Subcutaneous abdominal adipose tissue (tissue), 5 donors: Measurements from ENCODE around the gene PNP.
"Not testable (repeated sequence)": the region's sequence is repeated elsewhere in the genome, so short reads cannot be mapped to it uniquely, and the experiment has no call there.

Experiments
- H3K27ac ChIP-seq: one replicate; pipeline ENCODE4 v1.7.0; 2013; ENCODE audit warnings: low read depth, mild to moderate bottlenecking, inconsistent platforms, low read length, moderate library complexity
- H3K27me3 ChIP-seq, 5 donors: one replicate each; pipeline ENCODE4 v1.7.0; 2013; ENCODE audit warnings: low read length in 5 of 5, inconsistent platforms in 1 of 5; ENCODE audit not compliant: control insufficient read depth in 5 of 5, insufficient read depth in 4 of 5
- H3K36me3 ChIP-seq, 5 donors: one replicate each; pipeline ENCODE4 v1.7.0; 2013; ENCODE audit warnings: low read length in 5 of 5; ENCODE audit not compliant: control insufficient read depth in 5 of 5, insufficient read depth in 5 of 5
- H3K4me1 ChIP-seq, 5 donors: one replicate each; pipeline ENCODE4 v1.7.0; 2013; ENCODE audit warnings: low read length in 5 of 5, mild to moderate bottlenecking in 3 of 5, moderate library complexity in 1 of 5; ENCODE audit not compliant: control insufficient read depth in 5 of 5, insufficient read depth in 5 of 5
- H3K4me3 ChIP-seq, 5 donors: one replicate each; pipeline ENCODE4 v1.7.0; 2013; ENCODE audit warnings: low read length in 5 of 5, low read depth in 1 of 5
- H3K9ac ChIP-seq, 5 donors: one replicate each; pipeline ENCODE4 v1.7.0; 2013; ENCODE audit warnings: low read length in 5 of 5, mild to moderate bottlenecking in 4 of 5, moderate library complexity in 3 of 5
- H3K9me3 ChIP-seq, 5 donors: one replicate each; pipeline ENCODE4 v1.7.0; 2013; ENCODE audit warnings: low read length in 5 of 5; ENCODE audit not compliant: control insufficient read depth in 5 of 5
- donor health status: healthy.
- donor health status: healthy.
- donor health status: healthy.
- donor health status: healthy.
- donor health status: healthy.

Gene PNP

GRCh38 chr14:20452831-20453230 lies 16.4 kb upstream of the PNP start:
- H3K27me3 ChIP-seq, H3K27ac ChIP-seq, H3K4me3 ChIP-seq, H3K9me3 ChIP-seq, H3K9ac ChIP-seq: not testable (repeated sequence)
- peaks cover 6 to 39% (median 30%) of the 10 kb centered on the region in 5 donors for H3K4me1 ChIP-seq
- peaks cover 26 to 58% (median 52%) of the 10 kb centered on the region in 5 donors for H3K36me3 ChIP-seq

GRCh38 chr14:20454516-20455354 lies 14.5 kb upstream of the PNP start, which contains the start of the genes APEX1 and OSGEP:
TSS of gene APEX1 (plus strand) at chr14:20455226. CDS start at chr14:20455646, 420 bp downstream.
TSS of gene OSGEP (minus strand) at chr14:20454812. CDS start at chr14:20454683, 129 bp downstream.
- no peaks in the 10 kb centered on the region for H3K27me3 ChIP-seq
- H3K4me3 ChIP-seq = peak within 1 kb of the TSS; percentile 82 to 95 (median 90)
- H3K27ac ChIP-seq = peak within 1 kb of the TSS; percentile 94
- H3K9me3 ChIP-seq = no peaks in the 10 kb centered on the region
- peaks cover 20 to 57% (median 50%) of the 10 kb centered on the region in 5 donors for H3K36me3 ChIP-seq
- H3K4me1 ChIP-seq = peaks cover 6 to 50% (median 37%) of the 10 kb centered on the region in 5 donors
- H3K9ac ChIP-seq = peak within 1 kb of the TSS; percentile 68 to 82 (median 80)

GRCh38 chr14:20455355-20456300 lies 13.6 kb upstream of the PNP start:
- H3K27ac ChIP-seq = peak overlapping the region; percentile 94
- H3K4me1 ChIP-seq = peaks cover 12 to 59% (median 46%) of the 10 kb centered on the region in 5 donors
- H3K4me3 ChIP-seq = peak overlapping the region; percentile 82 to 95 (median 90)
- no peaks in the 10 kb centered on the region for H3K9me3 ChIP-seq
- H3K9ac ChIP-seq = peak overlapping the region; percentile 68 to 80 (median 73)
- no peaks in the 10 kb centered on the region for H3K27me3 ChIP-seq
- peaks cover 14 to 48% (median 43%) of the 10 kb centered on the region in 5 donors for H3K36me3 ChIP-seq

GRCh38 chr14:20456971-20457370 lies 12.2 kb upstream of the PNP start:
- Histone ChIP-seq H3K27ac (peak overlapping the region; percentile 94), H3K9me3 (no peaks in the 10 kb centered on the region), H3K27me3 (no peaks in the 10 kb centered on the region), H3K36me3 (peaks cover 12 to 39% (median 36%) of the 10 kb centered on the region in 5 donors), H3K4me1 (peaks cover 12 to 63% (median 49%) of the 10 kb centered on the region in 5 donors), H3K4me3 (no peak overlapping the region), H3K9ac (no peak overlapping the region)

GRCh38 chr14:20458031-20458789 lies 11.0 kb upstream of the PNP start:
- H3K9me3 ChIP-seq = no peaks in the 10 kb centered on the region
- H3K36me3 ChIP-seq = peaks cover 12 to 33% (median 30%) of the 10 kb centered on the region in 5 donors
- no peaks in the 10 kb centered on the region for H3K27me3 ChIP-seq
- no peak overlapping the region for H3K4me3 ChIP-seq
- H3K9ac ChIP-seq = peak overlapping the region in 1 of 5 donors; percentile 9
- peak overlapping the region; percentile 33 for H3K27ac ChIP-seq
- H3K4me1 ChIP-seq = peaks cover 12 to 62% (median 52%) of the 10 kb centered on the region in 5 donors

GRCh38 chr14:20460458-20461224 lies 8.6 kb upstream of the PNP start:
- peak overlapping the region; percentile 70 to 95 (median 85) for H3K4me3 ChIP-seq
- no peaks in the 10 kb centered on the region for H3K27me3 ChIP-seq
- H3K36me3 ChIP-seq = peaks cover 12 to 33% (median 30%) of the 10 kb centered on the region in 5 donors
- peak overlapping the region; percentile 79 to 94 (median 87) for H3K9ac ChIP-seq
- no peaks in the 10 kb centered on the region for H3K9me3 ChIP-seq
- peak overlapping the region; percentile 79 for H3K27ac ChIP-seq
- H3K4me1 ChIP-seq = peaks cover 8 to 43% (median 38%) of the 10 kb centered on the region in 5 donors

GRCh38 chr14:20461225-20462141 lies 7.7 kb upstream of the PNP start, which contains the start of gene PIP4P1:
TSS of gene PIP4P1 (minus strand) at chr14:20461434. CDS start at chr14:20461325, 109 bp downstream.
- Histone ChIP-seq H3K27ac (peak within 1 kb of the TSS; percentile 79), H3K36me3 (peaks cover 12 to 33% (median 30%) of the 10 kb centered on the region in 5 donors), H3K4me1 (peaks cover 8 to 35% (median 31%) of the 10 kb centered on the region in 5 donors), H3K27me3 (no peaks in the 10 kb centered on the region), H3K9ac (peak within 1 kb of the TSS; percentile 79 to 94 (median 87)), H3K4me3 (peak within 1 kb of the TSS; percentile 70 to 95 (median 85)), H3K9me3 (no peaks in the 10 kb centered on the region)

- H3K27me3 ChIP-seq = no peaks in the 10 kb centered on the region
- H3K4me3 ChIP-seq = peak overlapping the region; percentile 44 to 98 (median 94)
- H3K36me3 ChIP-seq = peaks cover 0 to 16% (median 8%) of the 10 kb centered on the region in 5 donors
- H3K9ac ChIP-seq = peak overlapping the region in 4 of 5 donors; percentile 81 to 94 (median 85)
- peak overlapping the region; percentile 95 for H3K27ac ChIP-seq
- no peaks in the 10 kb centered on the region for H3K9me3 ChIP-seq
- H3K4me1 ChIP-seq = peaks cover 6 to 31% (median 20%) of the 10 kb centered on the region in 5 donors
Measured at GRCh38 chr14:20468764-20469241, 403 bp upstream of the PNP start.
